HepG2 (cell line): ENCODE measurements around the gene CAPN11. TPM values are rescaled to one million over a fixed set of nuclear protein-coding genes. Genes with fewer than 3 reads are reported as not detected.

Source experiments
- BCL6 ChIP-seq: IDR thresholded peaks from 2 replicates; pipeline ENCODE4 v1.6.1; 2016; ENCODE audit warnings: missing genetic modification reagents, missing compliant biosample characterization
- CCAR2 ChIP-seq: fragments of 200-400 bp; formaldehyde crosslinking; optimal IDR thresholded peaks from 2 replicates; pipeline ENCODE3; 2018; ENCODE audit warnings: low read depth, mild to moderate bottlenecking, low read length, moderate library complexity
- CSRNP1 ChIP-seq: sonication (generic); formaldehyde crosslinking; IDR thresholded peaks from 2 replicates; pipeline ENCODE4 v1.8.1; 2023; ENCODE audit warnings: mild to moderate bottlenecking, missing genetic modification reagents
- FIP1L1 ChIP-seq: fragments of 200-400 bp; formaldehyde crosslinking; IDR thresholded peaks from 2 replicates; pipeline ENCODE4 v1.6.1; 2018; ENCODE audit warnings: low read depth, mild to moderate bottlenecking, low read length, moderate library complexity, borderline replicate concordance; ENCODE audit not compliant: insufficient read depth
- FOXC1 ChIP-seq: sonication (generic); formaldehyde crosslinking; IDR thresholded peaks from 2 replicates; pipeline ENCODE4 v1.8.0; 2022; ENCODE audit warnings: mild to moderate bottlenecking, missing genetic modification reagents, borderline replicate concordance
- FOXM1 ChIP-seq: sonication (generic); formaldehyde crosslinking; IDR thresholded peaks from 2 replicates; pipeline ENCODE4 v1.5.0; 2020; ENCODE audit warnings: missing genetic modification reagents
- HNF4G ChIP-seq, 2 experiments: sonication (generic) in 1 of 2; formaldehyde crosslinking in 1 of 2; IDR thresholded peaks; 2 replicates each; pipeline versions ENCODE4 v1.4.0 to v1.6.1; 2011 to 2020; ENCODE audit warnings: borderline replicate concordance in 2 of 2, low read depth in 2 of 2, mild to moderate bottlenecking in 2 of 2, low read length in 1 of 2, missing genetic modification reagents in 1 of 2, moderate library complexity in 1 of 2
- KDM6A ChIP-seq: IDR thresholded peaks from 2 replicates; pipeline ENCODE4 v1.6.1; 2016; ENCODE audit warnings: low read depth
- KLF9 ChIP-seq: IDR thresholded peaks from 2 replicates; pipeline ENCODE4 v1.6.1; 2016; ENCODE audit warnings: low read depth
- MAF1 ChIP-seq: sonication (generic); formaldehyde crosslinking; IDR thresholded peaks from 2 replicates; pipeline ENCODE4 v1.5.0; 2020; ENCODE audit warnings: missing genetic modification reagents, borderline replicate concordance
- MEIS1 ChIP-seq: sonication (generic); formaldehyde crosslinking; IDR thresholded peaks from 2 replicates; pipeline ENCODE4 v1.9.0; 2021; ENCODE audit warnings: mild to moderate bottlenecking, missing genetic modification reagents, moderate library complexity, borderline replicate concordance
- MTF1 ChIP-seq: sonication (generic); formaldehyde crosslinking; IDR thresholded peaks from 2 replicates; pipeline ENCODE4 v1.5.0; 2020; ENCODE audit warnings: missing genetic modification reagents
- MXI1 ChIP-seq: IDR thresholded peaks from 3 replicates; pipeline ENCODE4 v1.6.1; 2012; ENCODE audit warnings: low read depth, low read length, inconsistent platforms, borderline replicate concordance
- MZF1 ChIP-seq: sonication (generic); formaldehyde crosslinking; IDR thresholded peaks from 2 replicates; pipeline ENCODE4 v1.8.1; 2023; ENCODE audit warnings: mild to moderate bottlenecking, missing genetic modification reagents, borderline replicate concordance
- RELA ChIP-seq: sonication (generic); formaldehyde crosslinking; IDR thresholded peaks from 2 replicates; pipeline ENCODE4 v1.4.0; 2020; ENCODE audit warnings: missing genetic modification reagents
- SOX13 ChIP-seq, 3 experiments: fragments of 450-650 bp in 1 of 3; sonication (generic) in 1 of 3; formaldehyde crosslinking in 1 of 3; IDR thresholded peaks in 2 of 3; conservative IDR thresholded peaks in 1 of 3; 2 replicates each; pipeline versions ENCODE4 v1.5.0 to v1.6.1; 2016 to 2020; ENCODE audit warnings: antibody characterized with exemption in 1 of 3, mild to moderate bottlenecking in 1 of 3, missing compliant biosample characterization in 1 of 3, missing genetic modification reagents in 1 of 3, moderate library complexity in 1 of 3
- STAG1 ChIP-seq: sonication (generic); formaldehyde crosslinking; IDR thresholded peaks from 2 replicates; pipeline ENCODE4 v1.4.0; 2020; ENCODE audit warnings: missing genetic modification reagents
- TCF7 ChIP-seq: sonication (generic); IDR thresholded peaks from 2 replicates; pipeline ENCODE4 v1.6.1; 2016; ENCODE audit warnings: antibody characterized with exemption, low read depth
- TEF ChIP-seq: sonication (generic); formaldehyde crosslinking; IDR thresholded peaks from 2 replicates; pipeline ENCODE4 v1.5.0; 2020; ENCODE audit warnings: missing genetic modification reagents
- ZFP36 ChIP-seq: fragments of 150-350 bp; IDR thresholded peaks from 2 replicates; pipeline ENCODE4 v1.6.1; 2018; ENCODE audit warnings: borderline replicate concordance, low read length, low read depth; ENCODE audit not compliant: partially characterized antibody
- ZNF251 ChIP-seq: sonication (generic); formaldehyde crosslinking; IDR thresholded peaks from 2 replicates; pipeline ENCODE4 v1.9.0; 2021; ENCODE audit warnings: mild to moderate bottlenecking, missing genetic modification reagents
- ZNF281 ChIP-seq: sonication (generic); formaldehyde crosslinking; IDR thresholded peaks from 2 replicates; pipeline ENCODE4 v1.4.0; 2020; ENCODE audit warnings: missing genetic modification reagents, borderline replicate concordance
- ZNF597 ChIP-seq: sonication (generic); formaldehyde crosslinking; IDR thresholded peaks from 2 replicates; pipeline ENCODE4 v1.5.0; 2020; ENCODE audit warnings: missing genetic modification reagents
- ZNF660 ChIP-seq: sonication (generic); formaldehyde crosslinking; IDR thresholded peaks from 2 replicates; pipeline ENCODE4 v1.5.1; 2020; ENCODE audit warnings: mild to moderate bottlenecking, low read depth, missing genetic modification reagents, borderline replicate concordance
- ZNF891 ChIP-seq: sonication (generic); formaldehyde crosslinking; IDR thresholded peaks from 2 replicates; pipeline ENCODE4 v1.5.0; 2020; ENCODE audit warnings: mild to moderate bottlenecking, missing genetic modification reagents
- polyA plus RNA-seq, 8 experiments: library from polyadenylated mRNA; depleted of rRNA in 3 of 8; stranded (reverse) in 7 of 8; unstranded in 1 of 8; fragments of >200 nt; fragmentation: Illumina TruSeq in 4 of 8; extraction: Trizol in 4 of 8; gene quantifications; 2 replicates each; pipeline versions ENCODE4 v1.2.1 to v1.2.3, GENCODE V29; 2011 to 2016; ENCODE audit warnings: low read depth in 4 of 8, missing spikeins in 1 of 8, mixed read lengths in 1 of 8; ENCODE audit not compliant: insufficient read depth in 1 of 8
- total RNA-seq, 5 experiments: library from RNA; depleted of rRNA; stranded (reverse); fragments of >200 nt; fragmentation: Illumina TruSeq; extraction: Trizol; gene quantifications; 2 replicates each; pipeline ENCODE4 v1.2.3, GENCODE V29; 2016; ENCODE audit warnings: low read depth in 1 of 5

Gene CAPN11
- total and polyA plus RNA-seq, 2 of the 13 experiments (the other 11 are each of a cell fraction or from before 2014, with no cell fraction given) = 0.07 to 0.11 TPM

GRCh38 chr6:44207966-44208365 is 49.3 kb downstream of the CAPN11 start (continued):
- TF ChIP-seq SOX13 (IDR thresholded peaks at IDR 0.05) (no peak), SOX13 (CRISPR knock-in tag; conservative IDR thresholded peaks at IDR 0.05 in 1 of 2, IDR thresholded peaks at IDR 0.05 in 1 of 2) (peak in 1 of 2 experiments; percentile 19; a peak in 1 of 4 replicates), FOXM1 (no peak), CSRNP1 (no peak), ZNF597 (no peak), HNF4G (IDR thresholded peaks at IDR 0.05; ENCODE audit: borderline replicate concordance, low read depth, low read length) (no peak), HNF4G (CRISPR knock-in tag; IDR thresholded peaks at IDR 0.05; ENCODE audit: borderline replicate concordance, low read depth) (0 out of 2 replicates have a peak, but pooled peaks have one; percentile 25), MZF1 (no peak), ZNF660 (no peak), TCF7 (no peak), ZNF251 (no peak), ZFP36 (no peak), FIP1L1 (no peak), ZNF281 (CRISPR knock-in tag) (no peak), MEIS1 (no peak), KLF9 (CRISPR knock-in tag) (no peak), BCL6 (CRISPR knock-in tag) (no peak), ZNF891 (CRISPR knock-in tag) (no peak), FOXC1 (CRISPR knock-in tag) (no peak), CCAR2 (no peak), MAF1 (CRISPR knock-in tag) (no peak), MTF1 (no peak), KDM6A (CRISPR knock-in tag) (no peak), MXI1 (no peak), STAG1 (CRISPR knock-in tag) (no peak), TEF (CRISPR knock-in tag) (no peak), RELA (no peak)
